ENCODE results near the gene STAC.

STAC gene, protein sequence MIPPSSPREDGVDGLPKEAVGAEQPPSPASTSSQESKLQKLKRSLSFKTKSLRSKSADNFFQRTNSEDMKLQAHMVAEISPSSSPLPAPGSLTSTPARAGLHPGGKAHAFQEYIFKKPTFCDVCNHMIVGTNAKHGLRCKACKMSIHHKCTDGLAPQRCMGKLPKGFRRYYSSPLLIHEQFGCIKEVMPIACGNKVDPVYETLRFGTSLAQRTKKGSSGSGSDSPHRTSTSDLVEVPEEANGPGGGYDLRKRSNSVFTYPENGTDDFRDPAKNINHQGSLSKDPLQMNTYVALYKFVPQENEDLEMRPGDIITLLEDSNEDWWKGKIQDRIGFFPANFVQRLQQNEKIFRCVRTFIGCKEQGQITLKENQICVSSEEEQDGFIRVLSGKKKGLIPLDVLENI

DNA sequence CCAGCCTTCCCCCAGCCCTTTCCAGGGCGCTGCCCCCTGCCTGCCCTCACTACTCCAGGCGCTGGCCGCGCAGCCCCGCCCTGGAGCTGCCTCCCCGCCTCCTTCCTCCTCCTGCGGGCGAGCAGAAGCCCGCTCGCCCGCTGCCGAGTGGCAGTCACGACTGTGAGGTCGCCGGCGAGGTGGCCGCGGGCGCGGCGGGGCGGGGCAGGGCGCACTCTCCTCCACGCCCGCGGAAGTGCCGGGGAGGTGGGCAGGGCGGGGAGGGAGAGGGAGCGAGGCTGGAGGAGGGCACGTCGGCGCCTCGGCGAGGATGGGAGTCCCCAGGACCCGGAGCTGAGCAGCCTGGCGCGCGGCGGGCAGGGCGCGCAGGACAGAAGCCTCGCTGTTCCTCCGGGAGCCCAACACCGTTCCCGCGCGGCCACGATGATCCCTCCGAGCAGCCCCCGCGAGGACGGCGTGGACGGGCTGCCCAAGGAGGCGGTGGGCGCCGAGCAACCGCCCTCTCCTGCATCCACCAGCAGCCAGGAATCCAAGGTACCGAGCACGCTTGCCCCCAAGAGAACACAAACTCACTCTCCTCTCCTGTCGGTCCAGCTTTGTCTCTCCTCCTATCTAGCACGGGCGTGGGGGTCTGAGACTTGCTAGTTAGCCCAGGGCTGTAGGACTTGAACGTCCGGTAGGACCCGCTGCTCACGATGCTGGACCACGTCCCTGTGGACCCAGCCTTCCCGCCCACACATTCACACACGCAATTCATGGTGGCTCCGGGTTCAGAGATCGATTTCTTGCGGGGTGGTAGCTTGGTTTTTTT lies at the start of gene STAC:
TSS of gene STAC (plus strand) at position 284 of the 811 bp plus-strand sequence. CDS start at position 424, 140 bp downstream.
- no peak for DNase-seq (ENCODE audit: low read depth)
- H3K4me3 ChIP-seq (ENCODE audit: low read depth, low read length): peak within 1 kb of the TSS; percentile 62

DNA sequence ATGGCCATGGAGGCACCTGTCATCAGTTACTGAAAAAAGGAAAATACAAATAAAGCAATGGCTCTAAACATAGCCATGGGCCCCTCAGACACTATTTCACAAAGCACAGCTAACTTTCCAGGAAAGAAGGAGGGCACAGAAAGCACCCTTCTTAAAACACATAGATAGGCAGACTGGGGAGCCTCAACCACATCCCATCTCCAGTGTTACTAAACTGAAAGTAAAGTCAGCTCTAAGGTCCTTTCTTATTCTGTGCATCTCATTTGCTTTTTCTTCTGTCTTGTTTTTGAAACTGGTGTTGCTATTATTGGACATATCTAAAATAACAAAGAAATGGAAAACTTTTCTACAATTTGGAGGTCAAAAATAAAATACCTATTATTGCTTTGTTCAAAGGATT lies 48.2 kb upstream of the STAC start:
- no peak for DNase-seq (ENCODE audit: low read depth)
- no peak overlapping the region for H3K4me3 ChIP-seq (ENCODE audit: low read depth, low read length)

DNA sequence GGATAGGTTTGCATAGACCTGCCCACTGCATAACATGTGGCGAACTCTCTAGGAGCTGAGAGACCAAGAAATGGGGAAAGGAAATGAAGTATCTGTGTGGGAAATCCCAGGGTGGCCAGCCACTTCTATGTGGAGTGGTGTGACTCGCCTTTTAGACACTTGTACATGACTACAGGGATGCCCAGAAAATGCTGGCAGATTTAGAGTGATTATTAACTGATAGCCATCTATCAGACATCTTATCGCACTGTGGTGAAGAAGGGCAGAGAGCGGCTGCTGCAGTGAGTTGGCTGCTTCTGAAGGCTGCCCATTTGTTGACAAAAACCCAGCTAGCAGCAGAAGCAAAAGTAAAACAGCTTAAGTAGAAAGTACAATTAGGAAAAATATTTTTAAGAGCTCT lies 18.1 kb upstream of the STAC start:
- no peak for DNase-seq (ENCODE audit: low read depth)
- H3K4me3 ChIP-seq (ENCODE audit: low read depth, low read length): no peak overlapping the region

DNA sequence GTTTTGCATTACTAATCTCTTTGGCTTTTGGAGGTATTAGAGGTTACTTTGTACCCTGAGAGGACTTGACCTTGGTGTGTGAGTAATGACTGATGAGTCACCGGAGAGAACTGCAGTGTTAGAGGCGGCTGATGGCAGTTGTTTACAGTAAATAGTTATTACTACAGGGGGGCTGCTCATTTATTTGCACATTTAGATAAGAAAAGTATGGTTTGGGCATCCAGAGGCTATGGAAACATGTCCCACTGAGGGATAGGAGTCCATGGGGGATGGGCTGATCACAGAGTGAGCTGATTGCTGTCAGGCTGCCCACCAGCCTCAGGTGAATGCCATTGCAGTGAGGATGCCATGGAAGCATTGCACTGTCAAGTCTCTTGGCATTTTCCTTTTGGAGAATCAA lies 17.3 kb upstream of the STAC start:
- no peak for DNase-seq (ENCODE audit: low read depth)
- no peak overlapping the region for H3K4me3 ChIP-seq (ENCODE audit: low read depth, low read length)

DNA sequence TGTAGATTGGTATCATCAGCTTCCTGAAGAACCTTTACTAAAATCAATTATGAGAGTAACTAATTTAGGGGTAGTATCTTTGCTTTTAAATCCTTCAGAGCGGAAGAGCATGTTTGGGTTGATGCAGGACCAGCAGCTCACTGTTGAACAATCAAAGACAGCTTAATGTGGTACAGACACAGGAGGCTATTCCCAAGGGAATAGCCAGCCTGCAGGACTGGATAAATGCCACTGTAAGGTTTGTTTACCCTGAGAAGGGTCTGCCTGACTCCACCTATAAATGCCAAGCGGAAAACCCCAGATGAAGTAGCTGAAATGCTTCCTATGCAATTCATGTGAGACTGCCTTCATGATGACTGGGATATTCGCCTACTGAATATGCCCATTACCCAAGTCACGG lies 16.0 kb upstream of the STAC start:
- DNase-seq (ENCODE audit: low read depth): no peak
- no peak overlapping the region for H3K4me3 ChIP-seq (ENCODE audit: low read depth, low read length)

DNA sequence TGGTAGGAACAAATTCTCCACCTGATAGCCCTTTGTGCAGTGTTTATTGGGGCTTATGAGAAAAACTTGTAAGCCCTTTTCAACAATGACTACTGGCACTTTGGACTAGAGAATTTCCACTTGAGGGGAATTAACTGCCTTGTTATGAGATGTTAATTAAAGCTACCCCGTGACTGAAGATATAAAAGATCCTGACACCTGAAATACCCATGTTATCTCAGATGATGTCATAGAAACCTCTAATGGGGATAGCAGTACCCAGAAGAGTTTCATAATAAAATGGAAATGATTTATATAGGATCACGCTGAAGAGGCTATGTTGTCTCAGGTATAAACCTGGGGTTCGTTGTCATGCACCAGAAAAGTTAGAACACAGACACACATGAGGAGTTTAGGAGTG lies 14.5 kb upstream of the STAC start:
- no peak for DNase-seq (ENCODE audit: low read depth)
- no peak overlapping the region for H3K4me3 ChIP-seq (ENCODE audit: low read depth, low read length)

DNA sequence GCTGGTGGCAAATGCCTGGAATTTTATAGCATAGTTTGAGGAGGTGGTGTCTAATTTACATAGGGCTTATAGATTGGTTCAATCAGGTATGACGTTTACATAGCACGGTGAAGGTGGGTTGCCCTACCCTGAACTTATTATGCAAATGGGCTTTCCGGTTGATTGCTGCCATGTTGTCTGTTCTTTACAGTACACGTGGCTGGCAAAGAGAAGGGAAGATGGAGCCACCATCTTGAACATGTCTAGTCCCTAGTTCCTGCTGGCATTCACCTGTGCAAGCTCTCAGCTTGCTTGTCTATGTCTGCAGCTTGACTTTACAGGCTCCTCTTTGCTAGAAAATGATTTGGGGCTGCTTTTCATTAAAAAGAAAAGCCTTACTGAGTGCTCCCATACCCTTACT lies 14.0 kb upstream of the STAC start:
- DNase-seq (ENCODE audit: low read depth): no peak
- H3K4me3 ChIP-seq (ENCODE audit: low read depth, low read length): no peak overlapping the region

DNA sequence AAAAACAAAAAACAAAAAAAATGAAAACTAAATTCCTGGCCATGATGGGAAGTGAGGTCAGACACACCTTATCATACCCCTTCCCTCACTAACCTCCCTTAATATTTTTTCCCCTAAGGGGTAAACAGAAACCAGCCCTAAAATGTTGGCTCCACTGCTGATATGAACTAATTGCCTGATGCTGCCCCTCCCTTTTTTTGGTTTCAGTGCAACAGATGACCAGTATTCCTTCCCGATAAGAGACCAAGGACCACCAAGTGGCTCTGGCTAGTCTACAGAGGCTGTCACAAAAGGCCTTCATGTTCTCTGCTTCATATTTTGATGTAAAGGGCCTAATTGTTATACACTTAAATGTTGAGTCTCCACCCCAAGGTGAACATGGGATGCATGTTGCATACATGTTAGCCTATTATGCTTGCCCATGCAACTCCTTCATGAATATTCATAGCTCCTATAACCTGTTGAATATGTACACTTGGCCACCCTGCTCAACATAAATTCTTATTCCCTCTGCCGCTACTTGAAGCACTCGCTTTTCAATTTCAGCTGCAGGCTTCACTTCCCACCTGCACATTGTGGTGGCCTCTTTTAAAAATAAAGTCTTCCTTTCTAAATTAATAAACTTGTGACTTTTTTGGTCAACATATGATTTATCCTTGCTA lies 12.3 kb upstream of the STAC start:
- H3K4me3 ChIP-seq (ENCODE audit: low read depth, low read length): no peak overlapping the region
- no peak for DNase-seq (ENCODE audit: low read depth)

DNA sequence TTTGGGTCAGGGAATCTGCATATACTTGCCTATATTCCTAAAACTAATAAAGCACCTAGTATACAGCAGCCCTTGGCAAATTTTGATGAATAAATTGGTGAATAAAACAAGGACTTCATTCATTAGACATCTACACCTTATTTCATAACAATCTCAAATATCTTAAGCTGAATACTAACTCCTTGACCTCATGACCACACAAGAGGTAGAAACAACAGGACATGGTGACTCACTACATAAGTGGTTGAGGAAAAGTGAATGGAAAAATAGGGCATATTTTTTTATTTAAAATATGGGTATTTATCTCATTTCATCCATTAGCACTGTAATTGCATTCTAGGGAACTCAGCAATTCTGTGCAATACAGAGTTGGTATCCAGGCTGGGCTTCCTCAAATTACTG lies 7.8 kb upstream of the STAC start:
- peak; percentile 26 for DNase-seq (ENCODE audit: low read depth)
- no peak overlapping the region for H3K4me3 ChIP-seq (ENCODE audit: low read depth, low read length)

DNA sequence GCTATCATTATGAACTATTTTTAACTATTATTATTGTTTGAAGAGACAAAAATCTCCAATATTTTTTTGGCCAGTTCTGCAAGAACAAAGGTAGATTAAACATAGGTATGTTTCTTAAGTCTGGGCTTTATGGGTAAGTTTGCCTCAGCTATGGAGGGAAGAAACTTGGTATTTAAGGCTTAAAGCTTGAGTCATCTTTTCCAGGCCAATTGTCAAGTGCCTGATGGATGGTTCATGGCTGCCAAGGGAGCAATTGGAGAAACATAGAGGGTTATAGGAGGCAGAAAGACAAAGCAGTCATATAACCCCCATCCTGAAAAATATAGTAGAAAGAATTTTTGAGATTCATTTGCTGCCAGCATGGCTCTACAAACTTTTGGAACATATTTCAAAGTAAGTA lies 7.2 kb upstream of the STAC start:
- no peak overlapping the region for H3K4me3 ChIP-seq (ENCODE audit: low read depth, low read length)
- peak; percentile 69 for DNase-seq (ENCODE audit: low read depth)

DNA sequence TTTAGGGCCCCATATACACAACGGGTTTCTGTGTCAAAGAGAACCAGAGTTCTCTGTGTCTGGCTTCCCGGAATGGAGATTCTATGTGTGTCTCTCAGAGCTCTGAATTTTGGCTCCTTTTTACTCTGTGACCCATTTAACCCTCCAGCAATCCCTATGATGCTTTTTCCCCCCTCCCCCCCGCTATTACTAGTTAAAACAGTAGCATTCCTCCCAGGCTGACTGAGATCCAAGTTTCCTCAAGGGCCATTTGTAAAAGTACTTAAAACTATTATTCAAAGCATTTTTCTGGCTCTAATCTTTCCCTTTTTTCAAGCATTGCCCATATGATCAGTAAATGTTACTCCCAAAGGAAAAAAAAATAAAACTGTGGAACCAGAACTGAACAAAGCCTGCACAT lies 6.6 kb upstream of the STAC start:
- H3K4me3 ChIP-seq (ENCODE audit: low read depth, low read length): no peak overlapping the region
- DNase-seq (ENCODE audit: low read depth): no peak

DNA sequence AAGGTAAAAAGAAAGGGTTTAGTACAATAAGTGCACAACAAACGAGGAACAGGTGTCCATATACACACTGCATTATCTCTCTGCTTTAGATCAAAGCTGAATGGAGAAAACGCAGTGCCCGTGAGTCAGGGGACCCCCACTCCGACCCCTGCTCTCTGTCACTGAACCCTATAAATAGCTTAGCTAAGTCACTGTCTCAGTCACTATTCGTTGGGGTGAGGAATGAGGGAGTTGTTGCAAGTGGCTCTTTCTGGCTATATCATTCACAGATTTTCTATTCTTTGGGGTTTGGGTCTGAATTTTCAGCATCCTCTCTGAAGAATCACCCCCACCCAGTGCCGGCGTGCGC lies 458 bp upstream of the STAC start:
- H3K4me3 ChIP-seq (ENCODE audit: low read depth, low read length): peak overlapping the region; percentile 62
- DNase-seq (ENCODE audit: low read depth): no peak

DNA sequence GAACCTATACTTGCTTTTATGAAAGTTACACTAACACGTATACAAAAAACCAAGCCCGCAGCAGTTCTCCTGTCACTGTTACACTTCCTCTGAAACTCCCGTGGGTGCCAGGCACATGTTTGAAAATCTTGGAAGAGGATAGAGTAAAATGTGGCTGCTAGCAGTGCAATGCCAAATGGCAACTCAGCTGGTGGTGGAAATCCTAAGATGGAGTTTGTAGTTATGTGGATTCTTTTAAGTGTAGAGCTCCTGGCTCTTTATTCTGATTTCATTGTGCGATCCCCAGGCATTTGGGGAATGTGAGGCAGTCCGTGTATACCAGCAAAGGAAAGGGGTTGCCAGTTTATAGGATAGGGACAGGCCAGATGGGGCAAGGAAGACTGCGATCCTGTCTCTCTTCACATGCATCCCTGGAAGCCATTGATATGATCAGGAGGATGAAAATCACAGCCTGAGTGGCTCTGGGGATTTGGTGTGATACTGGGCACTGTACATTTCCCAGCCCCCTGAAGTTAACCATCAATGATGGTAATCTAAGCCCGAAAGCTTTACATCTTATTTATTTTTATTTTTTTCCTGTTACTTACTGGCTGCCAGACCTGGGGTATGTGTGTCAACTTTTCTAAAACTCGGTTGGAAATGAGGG lies 1.1 kb downstream of the STAC start:
- DNase-seq (ENCODE audit: low read depth): no peak
- peak overlapping the region; percentile 62 for H3K4me3 ChIP-seq (ENCODE audit: low read depth, low read length)

DNA sequence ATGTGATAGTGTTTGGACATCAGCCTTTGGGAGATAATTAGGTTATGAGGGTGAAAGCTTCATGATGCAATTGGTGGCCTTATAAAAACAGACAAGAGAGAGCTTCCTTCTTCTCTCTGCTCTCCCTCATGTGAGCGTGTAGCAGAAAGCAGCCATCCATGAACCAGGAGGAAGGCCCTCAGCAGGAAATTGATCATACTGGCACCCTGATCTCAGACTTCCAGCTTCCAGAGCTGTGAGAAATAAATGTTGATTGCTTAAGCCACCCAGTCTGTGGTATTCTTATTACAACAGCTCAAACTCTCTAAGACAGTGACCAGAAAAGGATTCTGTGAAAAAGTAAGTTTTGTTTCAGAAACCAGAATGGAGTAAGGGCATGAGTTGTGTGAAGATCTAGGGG lies 13.3 kb downstream of the STAC start:
- H3K4me3 ChIP-seq (ENCODE audit: low read depth, low read length): no peak overlapping the region
- DNase-seq (ENCODE audit: low read depth): no peak

DNA sequence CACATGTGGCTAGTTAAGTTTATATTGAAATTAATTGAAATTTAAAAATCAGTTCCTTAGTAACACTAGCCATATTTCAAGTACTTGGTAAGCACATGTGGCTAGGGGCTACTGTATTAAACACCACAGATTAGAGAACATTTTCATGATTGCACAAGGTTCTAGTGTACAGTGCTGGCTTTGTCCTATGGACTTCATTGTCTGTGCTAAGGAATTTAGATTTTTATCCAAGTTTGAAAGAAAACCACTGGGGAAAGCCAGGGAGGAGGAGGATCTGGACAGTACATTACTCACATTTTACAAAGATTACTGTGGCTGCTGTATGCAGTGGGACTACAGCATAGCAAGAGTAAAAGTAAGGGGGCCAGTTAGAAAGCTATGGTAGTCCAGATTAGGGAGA lies 13.9 kb downstream of the STAC start:
- DNase-seq (ENCODE audit: low read depth): peak; percentile 28
- no peak overlapping the region for H3K4me3 ChIP-seq (ENCODE audit: low read depth, low read length)

DNA sequence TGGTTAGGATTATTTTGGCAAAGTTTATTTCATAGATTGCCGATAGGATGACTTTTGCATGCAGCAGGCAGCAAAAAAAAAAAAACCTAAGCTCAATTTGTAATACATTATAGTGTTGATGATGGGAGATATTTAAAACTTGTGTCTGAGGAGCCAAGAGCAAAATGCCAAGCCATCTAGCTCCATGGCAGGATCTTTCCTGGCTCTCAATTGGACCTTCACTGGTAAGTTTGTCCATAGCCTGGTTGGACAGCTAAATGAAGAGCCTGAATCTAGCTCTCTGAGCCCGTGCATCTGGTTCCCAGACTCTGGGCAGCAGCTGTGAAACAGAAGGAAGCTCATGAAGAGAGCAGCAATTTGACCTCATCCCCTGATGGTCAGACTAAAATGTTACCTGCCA lies 17.5 kb downstream of the STAC start:
- no peak overlapping the region for H3K4me3 ChIP-seq (ENCODE audit: low read depth, low read length)
- DNase-seq (ENCODE audit: low read depth): no peak

DNA sequence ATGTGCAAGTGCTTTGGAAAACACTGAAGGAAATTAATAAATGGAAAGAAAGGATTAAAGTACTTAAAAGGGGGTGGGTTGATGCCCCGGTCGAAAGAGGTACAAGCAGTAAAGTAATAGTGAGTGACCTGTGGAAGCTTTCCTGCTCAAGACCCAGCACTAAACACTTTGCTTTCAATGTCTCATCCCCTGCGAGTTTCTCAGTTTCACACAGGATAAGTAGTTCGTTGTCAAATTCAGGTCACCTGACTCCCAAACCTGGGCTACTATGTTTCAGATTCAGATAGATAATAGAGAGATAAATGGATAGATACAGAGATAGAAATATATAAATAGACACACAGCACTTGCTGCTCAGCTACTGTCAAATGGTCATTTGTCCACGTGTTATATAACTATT lies 19.6 kb downstream of the STAC start:
- DNase-seq (ENCODE audit: low read depth): no peak
- no peak overlapping the region for H3K4me3 ChIP-seq (ENCODE audit: low read depth, low read length)

DNA sequence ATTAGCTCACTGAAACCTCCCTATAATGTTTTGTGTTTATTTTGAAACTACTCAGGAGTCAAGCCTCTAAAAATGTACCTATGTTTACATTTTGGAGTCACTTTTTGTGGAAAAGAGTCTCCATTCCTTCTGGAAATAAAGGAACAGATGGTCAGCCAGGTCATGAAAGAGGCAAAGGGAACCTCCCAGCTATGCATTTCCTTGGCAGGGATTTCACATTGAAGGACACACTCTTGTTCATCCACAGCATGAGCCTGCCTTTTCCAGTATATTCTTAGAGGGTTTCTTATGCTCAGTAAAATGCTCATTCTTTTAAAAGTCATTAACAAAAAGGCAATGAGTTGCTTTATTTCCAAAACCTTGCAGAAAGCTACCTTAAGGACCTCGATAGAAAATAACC lies 20.8 kb downstream of the STAC start:
- no peak overlapping the region for H3K4me3 ChIP-seq (ENCODE audit: low read depth, low read length)
- no peak for DNase-seq (ENCODE audit: low read depth)

DNA sequence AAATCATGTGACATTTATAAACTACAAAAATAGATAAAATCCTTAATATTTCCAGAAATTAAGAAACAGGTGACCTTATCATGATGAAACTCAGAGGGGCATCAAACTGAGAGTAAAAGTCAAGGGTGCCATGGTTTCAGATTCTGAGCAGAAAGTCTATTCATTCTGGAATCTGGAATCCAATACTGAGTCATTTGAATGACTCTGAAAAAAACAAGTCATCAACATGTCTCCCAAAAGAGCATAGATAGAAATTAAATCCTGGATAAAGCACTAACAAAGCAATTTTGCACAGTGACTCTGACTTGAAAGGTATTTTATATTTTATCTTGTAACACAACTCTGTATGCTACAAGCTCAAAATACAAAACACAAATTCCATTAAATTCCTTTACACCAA lies 23.4 kb downstream of the STAC start:
- DNase-seq (ENCODE audit: low read depth): no peak
- H3K4me3 ChIP-seq (ENCODE audit: low read depth, low read length): no peak overlapping the region

DNA sequence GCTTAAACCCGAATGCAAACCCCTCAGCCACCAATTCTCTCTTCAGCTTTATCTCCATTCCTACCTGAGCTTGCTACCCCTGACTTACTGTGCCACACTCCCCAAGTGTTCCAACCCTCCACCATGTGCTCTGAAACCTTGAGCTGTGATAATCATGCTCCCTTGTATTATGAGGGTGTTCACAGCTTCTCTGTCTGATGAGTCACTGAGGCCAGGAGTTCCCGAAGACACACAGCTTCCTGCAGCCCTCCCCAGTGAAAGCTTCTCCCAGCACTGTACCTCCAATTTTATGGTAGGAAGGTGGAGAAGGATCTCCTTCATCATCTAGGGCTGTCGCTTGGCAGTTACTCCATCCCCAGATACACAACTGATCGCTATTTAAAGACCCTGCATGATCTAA lies 24.9 kb downstream of the STAC start:
- no peak for DNase-seq (ENCODE audit: low read depth)
- H3K4me3 ChIP-seq (ENCODE audit: low read depth, low read length): no peak overlapping the region

Measured in skeletal muscle cell (primary cell).